GM23338 (cell line): ENCODE measurements around the gene SMPDL3A. TPM values are rescaled to one million over a fixed set of nuclear protein-coding genes. Genes with fewer than 3 reads are reported as not detected.

ENCODE experiments used
- ATAC-seq: fragments of 200-7000 bp; cut with Tn5 transposase; 3 replicates; pipeline ENCODE4 v1.9.1; 2020
- DNase-seq: peaks from one replicate; pipeline ENCODE4 v3.0.0-alpha.2; 2015; ENCODE audit warnings: low spot score
- H2AFZ ChIP-seq: fragments of 200-600 bp; sonication (generic); 2 replicates; pipeline ENCODE4 v1.8.0; 2016; ENCODE audit warnings: antibody characterized with exemption, mild to moderate bottlenecking, moderate library complexity
- H3F3A ChIP-seq: fragments of 200-600 bp; sonication (generic); replicated peaks from 2 replicates; pipeline ENCODE4 v1.8.0; 2017; ENCODE audit warnings: antibody characterized with exemption, mixed run types, low read depth
- H3K27ac ChIP-seq: fragments of 200-600 bp; sonication (generic); 2 replicates; pipeline ENCODE4 v1.6.1; 2016; ENCODE audit warnings: low read depth
- H3K27me3 ChIP-seq: fragments of 200-600 bp; sonication (generic); 2 replicates; pipeline ENCODE4 v1.8.0; 2016; ENCODE audit warnings: mild to moderate bottlenecking, mixed run types, moderate library complexity; ENCODE audit not compliant: insufficient read depth
- H3K36me3 ChIP-seq: fragments of 200-600 bp; sonication (generic); 2 replicates; pipeline ENCODE4 v1.8.0; 2016; ENCODE audit warnings: mild to moderate bottlenecking; ENCODE audit not compliant: insufficient read depth
- H3K4me1 ChIP-seq: fragments of 200-600 bp; sonication (generic); 2 replicates; pipeline ENCODE4 v1.8.0; 2016; ENCODE audit warnings: mild to moderate bottlenecking, moderate library complexity; ENCODE audit not compliant: insufficient read depth
- H3K4me2 ChIP-seq: fragments of 200-600 bp; sonication (generic); 2 replicates; pipeline ENCODE4 v1.7.1; 2017; ENCODE audit warnings: mixed run types
- H3K4me3 ChIP-seq: fragments of 200-600 bp; sonication (generic); 2 replicates; pipeline ENCODE4 v1.6.1; 2016; ENCODE audit warnings: mixed run types
- H3K79me2 ChIP-seq: fragments of 200-600 bp; sonication (generic); replicated peaks from 2 replicates; pipeline ENCODE4 v1.8.0; 2017; ENCODE audit warnings: mild to moderate bottlenecking; ENCODE audit not compliant: insufficient read depth
- H3K9me2 ChIP-seq: fragments of 200-600 bp; sonication (generic); 2 replicates; pipeline ENCODE4 v1.8.0; 2017; ENCODE audit not compliant: insufficient read depth
- H4K20me1 ChIP-seq: fragments of 200-600 bp; sonication (generic); replicated peaks from 2 replicates; pipeline ENCODE4 v1.8.0; 2017; ENCODE audit warnings: mild to moderate bottlenecking; ENCODE audit not compliant: insufficient read depth
- H3K27ac Mint-ChIP-seq: 2 replicates; pipeline ENCODE4 v1.8.0; 2020; ENCODE audit warnings: inconsistent platforms, mild to moderate bottlenecking, moderate library complexity, mixed read lengths
- H3K27me3 Mint-ChIP-seq: 3 replicates; pipeline ENCODE4 v1.8.0; 2022; ENCODE audit warnings: low read depth, mild to moderate bottlenecking, moderate library complexity, mixed read lengths, inconsistent platforms; ENCODE audit not compliant: insufficient read depth, poor library complexity
- H3K36me3 Mint-ChIP-seq: 3 replicates; pipeline ENCODE4 v1.8.0; 2021; ENCODE audit warnings: low read depth, mild to moderate bottlenecking, inconsistent platforms, moderate library complexity, mixed read lengths
- H3K4me1 Mint-ChIP-seq: 3 replicates; pipeline ENCODE4 v1.8.0; 2020; ENCODE audit warnings: mild to moderate bottlenecking, inconsistent platforms, mixed read lengths
- H3K4me3 Mint-ChIP-seq: 3 replicates; pipeline ENCODE4 v1.8.0; 2021; ENCODE audit warnings: moderate library complexity, mild to moderate bottlenecking, inconsistent platforms, mixed read lengths
- H3K9me3 Mint-ChIP-seq: 3 replicates; pipeline ENCODE4 v1.8.0; 2020; ENCODE audit warnings: moderate library complexity, mild to moderate bottlenecking, inconsistent platforms, mixed read lengths
- CREB1 ChIP-seq: fragments of 250-450 bp; sonication (Bioruptor Pico); IDR thresholded peaks from 2 replicates; pipeline ENCODE4 v1.5.0; 2020; ENCODE audit warnings: low read depth, mild to moderate bottlenecking, moderate library complexity
- CTCF ChIP-seq, 2 experiments: fragments of 200-600 bp in 1 of 2; sonication (generic) in 1 of 2; conservative IDR thresholded peaks; 2 replicates each; pipeline versions ENCODE4 v1.5.1 to v1.6.1; 2016 to 2017; ENCODE audit warnings: antibody characterized with exemption in 2 of 2, low read depth in 2 of 2, mild to moderate bottlenecking in 2 of 2, moderate library complexity in 1 of 2
- ETS1 ChIP-seq: IDR thresholded peaks from 2 replicates; pipeline ENCODE4 v1.6.1; 2016; ENCODE audit warnings: antibody characterized with exemption
- EZH2 ChIP-seq: fragments of 200-600 bp; sonication (generic); IDR thresholded peaks from one replicate; pipeline ENCODE4 v1.8.0; 2017; ENCODE audit warnings: antibody characterized with exemption, mild to moderate bottlenecking, low read depth; ENCODE audit not compliant: unreplicated experiment
- EZH2phosphoT487 ChIP-seq: fragments of 200-600 bp; sonication (generic); IDR thresholded peaks from one replicate; pipeline ENCODE4 v1.8.1; 2018; ENCODE audit warnings: antibody characterized with exemption; ENCODE audit not compliant: unreplicated experiment
- REST ChIP-seq: IDR thresholded peaks from one replicate; pipeline ENCODE4 v1.6.1; 2018; ENCODE audit warnings: antibody characterized with exemption; ENCODE audit not compliant: unreplicated experiment
- STAT1 ChIP-seq: IDR thresholded peaks from one replicate; pipeline ENCODE4 v1.6.1; 2016; ENCODE audit warnings: antibody characterized with exemption; ENCODE audit not compliant: unreplicated experiment
- long read RNA-seq: library from polyadenylated mRNA; unstranded; transcript quantifications from one replicate; pipeline ENCODE4 v2.0.0, GENCODE V29; 2020; ENCODE audit not compliant: unreplicated experiment
- polyA plus RNA-seq: library from polyadenylated mRNA; unstranded; fragments of >200 nt; fragmentation: Nextera tagmentation; extraction: Ambion mirVana; gene quantifications from 2 replicates; pipeline ENCODE4 v1.2.1, GENCODE V29; 2016
- total RNA-seq: library from RNA; depleted of rRNA; stranded (reverse); fragments of >200 nt; shearing (Covaris generic); gene quantifications from 2 replicates; pipeline ENCODE4 v1.2.3, GENCODE V29; 2014; rRNA removed

Gene SMPDL3A
- total RNA-seq (3.0 and 6.3 TPM in 2 replicates), polyA plus RNA-seq (3.5 and 5.1 TPM in 2 replicates)
- long read RNA-seq, partial matches to known transcripts: 0 of 3 reads
- long read RNA-seq, other reads (novel, unspliced or antisense): 1 of 3 reads

DNA sequence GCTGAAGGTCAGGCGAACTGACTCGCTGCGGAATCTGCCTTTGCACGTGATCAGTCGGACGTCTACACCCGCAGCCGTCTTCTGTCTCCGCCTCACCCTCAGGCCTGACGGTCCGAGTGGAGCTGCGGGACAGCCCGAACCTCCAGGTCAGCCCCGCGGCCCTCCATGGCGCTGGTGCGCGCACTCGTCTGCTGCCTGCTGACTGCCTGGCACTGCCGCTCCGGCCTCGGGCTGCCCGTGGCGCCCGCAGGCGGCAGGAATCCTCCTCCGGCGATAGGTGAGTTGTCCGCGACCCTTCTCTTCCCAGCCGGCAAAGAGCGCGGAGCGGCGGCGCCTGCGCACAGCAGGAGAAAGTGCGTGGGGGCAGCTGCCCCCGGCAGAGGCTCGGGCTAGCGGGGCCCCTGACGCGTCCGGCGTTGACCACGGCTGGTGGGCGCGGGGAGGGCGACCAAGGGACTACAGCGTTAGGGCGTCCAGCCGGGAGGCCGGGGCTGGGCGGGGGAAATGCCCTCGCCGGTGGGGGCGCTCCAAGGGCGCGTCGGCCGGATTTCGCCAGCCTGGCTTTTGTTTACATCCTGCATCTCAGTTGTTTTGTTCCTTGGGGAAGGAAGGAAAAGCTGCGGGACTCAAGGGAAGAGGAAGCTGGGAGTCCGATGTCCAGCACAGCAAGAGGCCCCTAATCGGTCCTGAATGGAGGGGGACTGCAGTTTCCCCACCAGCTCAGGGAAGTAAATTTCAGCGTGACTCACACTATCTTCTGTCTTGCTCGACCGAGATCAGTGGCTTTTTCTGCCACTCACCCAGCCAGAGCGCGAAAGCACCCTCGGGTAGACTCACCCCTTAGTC is at the start of gene SMPDL3A:
Gene SMPDL3A, plus strand, starts transcription at position 77 of the 846 bp plus-strand sequence. Its CDS starts 89 bp downstream, at position 166.
- Histone ChIP-seq H3K4me2 (peak within 1 kb of the TSS; percentile 78), H4K20me1 (no peaks in the 10 kb centered on the region), H3K9me2 (no peaks in the 10 kb centered on the region), H3K27ac (peak within 1 kb of the TSS; percentile 47), H2AFZ (peak within 1 kb of the TSS; percentile 95), H3K79me2 (no peaks in the 10 kb centered on the region), H3F3A (peaks cover 11% of the 10 kb centered on the region; the same call in 1 of the 2 replicates), H3K27me3 (peaks cover 38% of the 10 kb centered on the region), H3K36me3 (no peaks in the 10 kb centered on the region), H3K4me1 (peaks cover 46% of the 10 kb centered on the region), H3K4me3 (peak within 1 kb of the TSS; percentile 83)
- Mint-ChIP-seq H3K4me1 (peaks cover 47% of the 10 kb centered on the region), H3K27me3 (peaks cover 18% of the 10 kb centered on the region), H3K27ac (peak within 1 kb of the TSS; percentile 87), H3K36me3 (no peaks in the 10 kb centered on the region), H3K4me3 (peak within 1 kb of the TSS; percentile 88), H3K9me3 (no peaks in the 10 kb centered on the region)
- DNase-seq: peak; percentile 87
- ATAC-seq: peak; percentile 84
- TF ChIP-seq CTCF (conservative IDR thresholded peaks at IDR 0.05; ENCODE audit: low read depth in 2 of 2) (peak; percentile 50 to 56), EZH2phosphoT487 (no peak)

GRCh38 chr6:122740091-122740490 is 49.0 kb upstream of the SMPDL3A start:
- Histone ChIP-seq H3F3A (no peaks in the 10 kb centered on the region), H3K36me3 (no peaks in the 10 kb centered on the region), H4K20me1 (no peaks in the 10 kb centered on the region), H3K4me1 (peaks cover 13% of the 10 kb centered on the region), H3K4me2 (no peak overlapping the region), H3K27ac (no peak overlapping the region), H3K27me3 (no peaks in the 10 kb centered on the region), H2AFZ (no peak overlapping the region), H3K9me2 (no peaks in the 10 kb centered on the region), H3K4me3 (no peak overlapping the region), H3K79me2 (no peaks in the 10 kb centered on the region)
- Mint-ChIP-seq H3K27ac (no peak overlapping the region), H3K9me3 (no peaks in the 10 kb centered on the region; the same call in 2 of the 3 replicates), H3K4me1 (peaks cover 11% of the 10 kb centered on the region), H3K4me3 (no peak overlapping the region), H3K27me3 (no peaks in the 10 kb centered on the region), H3K36me3 (no peaks in the 10 kb centered on the region)
- ATAC-seq (no peak), DNase-seq (no peak)
- TF ChIP-seq ETS1 (no peak), EZH2 (no peak), STAT1 (no peak), CREB1 (CRISPR knock-in tag) (no peak), REST (no peak)
